ENCODE measurements around the gene ANOS1. TPM values are rescaled to one million over a fixed set of nuclear protein-coding genes. Genes with fewer than 3 reads are reported as not detected.
A peak's percentile ranks its signal among the peaks of the same experiment; 100 is the strongest.

ANOS1 gene
- total RNA-seq, 1 donor from 2014 or later, result 0.08 TPM

- no peaks in the 10 kb centered on the region for H3K4me1 Mint-ChIP-seq (ENCODE audit: unreplicated experiment)
- H3K27ac Mint-ChIP-seq (ENCODE audit: unreplicated experiment), result no peak overlapping the region
- no peak for DNase-seq (ENCODE audit: extremely low spot score, unreplicated experiment)
- TF ChIP-seq CTCF (IDR thresholded peaks at IDR 0.05), result peak; percentile 20
- no peaks in the 10 kb centered on the region for H3K9me3 Mint-ChIP-seq (ENCODE audit: unreplicated experiment)
- H3K4me3 Mint-ChIP-seq (ENCODE audit: unreplicated experiment), result no peak overlapping the region
- H3K36me3 Mint-ChIP-seq (ENCODE audit: unreplicated experiment), result no peaks in the 10 kb centered on the region
- no peaks in the 10 kb centered on the region for H3K27me3 Mint-ChIP-seq (ENCODE audit: unreplicated experiment)
These were observed 23.2 kb upstream of the ANOS1 start for GRCh38 chrX:8755116-8755515.

GRCh38 chrX:8749697-8750096 lies 17.8 kb upstream of the ANOS1 start:
- no peak for TF ChIP-seq CTCF (IDR thresholded peaks at IDR 0.05)
- peaks cover 17% of the 10 kb centered on the region for H3K27me3 Mint-ChIP-seq (ENCODE audit: unreplicated experiment)
- no peak overlapping the region for H3K4me3 Mint-ChIP-seq (ENCODE audit: unreplicated experiment)
- DNase-seq (ENCODE audit: extremely low spot score, unreplicated experiment), result no peak
- no peaks in the 10 kb centered on the region for H3K4me1 Mint-ChIP-seq (ENCODE audit: unreplicated experiment)
- no peaks in the 10 kb centered on the region for H3K9me3 Mint-ChIP-seq (ENCODE audit: unreplicated experiment)
- no peak overlapping the region for H3K27ac Mint-ChIP-seq (ENCODE audit: unreplicated experiment)
- no peaks in the 10 kb centered on the region for H3K36me3 Mint-ChIP-seq (ENCODE audit: unreplicated experiment)

- no peak overlapping the region for H3K4me3 Mint-ChIP-seq (ENCODE audit: unreplicated experiment)
- TF ChIP-seq CTCF (IDR thresholded peaks at IDR 0.05), result peak; percentile 65
- H3K36me3 Mint-ChIP-seq (ENCODE audit: unreplicated experiment), result no peaks in the 10 kb centered on the region
- no peaks in the 10 kb centered on the region for H3K9me3 Mint-ChIP-seq (ENCODE audit: unreplicated experiment)
- peaks cover 17% of the 10 kb centered on the region for H3K27me3 Mint-ChIP-seq (ENCODE audit: unreplicated experiment)
- no peak overlapping the region for H3K27ac Mint-ChIP-seq (ENCODE audit: unreplicated experiment)
- DNase-seq (ENCODE audit: extremely low spot score, unreplicated experiment), result no peak
- H3K4me1 Mint-ChIP-seq (ENCODE audit: unreplicated experiment), result no peaks in the 10 kb centered on the region
These were observed 16.9 kb upstream of the ANOS1 start for GRCh38 chrX:8748855-8749254.

GRCh38 chrX:8743126-8743732 lies 11.3 kb upstream of the ANOS1 start:
- DNase-seq (ENCODE audit: extremely low spot score, unreplicated experiment), result no peak
- peaks cover 14% of the 10 kb centered on the region for H3K27me3 Mint-ChIP-seq (ENCODE audit: unreplicated experiment)

GRCh38 chrX:8741981-8742380 lies 10.0 kb upstream of the ANOS1 start:
- no peaks in the 10 kb centered on the region for H3K36me3 Mint-ChIP-seq (ENCODE audit: unreplicated experiment)
- no peak overlapping the region for H3K27ac Mint-ChIP-seq (ENCODE audit: unreplicated experiment)
- DNase-seq (ENCODE audit: extremely low spot score, unreplicated experiment), result no peak
- no peak for TF ChIP-seq CTCF (IDR thresholded peaks at IDR 0.05)
- no peaks in the 10 kb centered on the region for H3K4me1 Mint-ChIP-seq (ENCODE audit: unreplicated experiment)
- H3K4me3 Mint-ChIP-seq (ENCODE audit: unreplicated experiment), result no peak overlapping the region
- no peaks in the 10 kb centered on the region for H3K9me3 Mint-ChIP-seq (ENCODE audit: unreplicated experiment)
- peaks cover 13% of the 10 kb centered on the region for H3K27me3 Mint-ChIP-seq (ENCODE audit: unreplicated experiment)

More at GRCh38 chrX:8743126-8743732, 11.3 kb upstream of the ANOS1 start:
- H3K9me3 Mint-ChIP-seq (ENCODE audit: unreplicated experiment), result no peaks in the 10 kb centered on the region
- peak; percentile 62 for TF ChIP-seq CTCF (IDR thresholded peaks at IDR 0.05)
- H3K4me1 Mint-ChIP-seq (ENCODE audit: unreplicated experiment), result no peaks in the 10 kb centered on the region
- no peak overlapping the region for H3K4me3 Mint-ChIP-seq (ENCODE audit: unreplicated experiment)
- H3K27ac Mint-ChIP-seq (ENCODE audit: unreplicated experiment), result no peak overlapping the region
- H3K36me3 Mint-ChIP-seq (ENCODE audit: unreplicated experiment), result no peaks in the 10 kb centered on the region
